ENCODE measurements around the gene TCEANC2.
"Not testable (repeated sequence)": the region's sequence is repeated elsewhere in the genome, so short reads cannot be mapped to it uniquely, and the experiment has no call there.

TCEANC2 gene

DNA sequence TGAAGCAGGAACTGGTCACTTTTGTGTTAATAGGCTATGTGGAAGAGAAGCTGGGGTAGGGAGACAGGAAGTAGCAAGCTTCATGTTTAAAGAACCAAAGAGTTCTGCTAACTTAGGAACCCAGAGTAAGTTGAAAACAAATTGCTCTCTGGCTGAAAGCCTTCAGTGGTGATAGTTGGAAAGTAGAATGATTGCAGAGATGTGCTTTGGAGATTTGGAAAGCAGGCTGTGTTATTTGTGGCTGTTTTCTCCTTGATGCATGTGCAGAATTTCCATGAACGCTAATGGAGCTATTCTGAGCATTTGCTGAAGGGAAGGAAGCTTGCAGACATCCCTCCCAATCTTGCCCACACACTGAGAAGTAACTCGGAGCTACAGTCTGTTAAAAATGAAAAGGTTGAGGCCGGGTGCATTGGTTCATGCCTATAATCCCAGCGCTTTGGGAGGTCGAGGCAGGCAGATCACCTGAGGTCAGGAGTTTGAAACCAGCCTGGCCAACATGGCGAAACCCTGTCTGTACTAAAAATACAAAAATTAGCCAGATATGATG, 45.7 kb downstream of the TCEANC2 start:
- Histone ChIP-seq H3K9me3 (ENCODE audit: control insufficient read depth, insufficient read depth, low read length) (no peaks in the 10 kb centered on the region), H4K20me1 (ENCODE audit: control insufficient read depth, insufficient read depth, low read depth, low read length) (no peaks in the 10 kb centered on the region), H3K27ac (ENCODE audit: low read depth, low read length) (no peak overlapping the region)

DNA sequence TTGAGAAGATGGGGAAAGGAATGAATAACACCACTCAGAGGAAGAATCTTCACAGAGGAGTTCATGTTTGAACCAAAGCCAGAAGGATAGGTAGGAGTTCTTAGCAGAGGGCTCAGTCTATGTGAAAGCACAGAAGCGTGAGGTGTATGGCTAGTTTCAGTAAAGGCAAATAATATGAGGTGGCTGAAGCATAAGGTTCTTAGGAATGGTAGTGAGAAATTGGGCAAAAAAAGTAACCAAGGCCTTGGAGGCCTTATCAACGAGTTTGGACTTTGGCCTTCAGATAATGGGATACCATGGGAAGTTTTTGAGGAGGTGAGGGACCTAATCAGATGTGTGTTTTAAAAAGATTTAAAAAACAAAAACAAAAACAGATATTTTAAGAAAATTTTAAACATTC, 47.1 kb downstream of the TCEANC2 start:
- no peaks in the 10 kb centered on the region for H3K9me2 ChIP-seq (replicated peaks; ENCODE audit: control insufficient read depth, low read length)
- H3K36me3 ChIP-seq (ENCODE audit: control insufficient read depth, low read length), result peaks cover 8% of the 10 kb centered on the region; the same call in 1 of the 2 replicates
- no peak for TF ChIP-seq EZH2phosphoT487 (IDR thresholded peaks at IDR 0.05; ENCODE audit: borderline replicate concordance, low read length)
- TF ChIP-seq, protein P1, sequence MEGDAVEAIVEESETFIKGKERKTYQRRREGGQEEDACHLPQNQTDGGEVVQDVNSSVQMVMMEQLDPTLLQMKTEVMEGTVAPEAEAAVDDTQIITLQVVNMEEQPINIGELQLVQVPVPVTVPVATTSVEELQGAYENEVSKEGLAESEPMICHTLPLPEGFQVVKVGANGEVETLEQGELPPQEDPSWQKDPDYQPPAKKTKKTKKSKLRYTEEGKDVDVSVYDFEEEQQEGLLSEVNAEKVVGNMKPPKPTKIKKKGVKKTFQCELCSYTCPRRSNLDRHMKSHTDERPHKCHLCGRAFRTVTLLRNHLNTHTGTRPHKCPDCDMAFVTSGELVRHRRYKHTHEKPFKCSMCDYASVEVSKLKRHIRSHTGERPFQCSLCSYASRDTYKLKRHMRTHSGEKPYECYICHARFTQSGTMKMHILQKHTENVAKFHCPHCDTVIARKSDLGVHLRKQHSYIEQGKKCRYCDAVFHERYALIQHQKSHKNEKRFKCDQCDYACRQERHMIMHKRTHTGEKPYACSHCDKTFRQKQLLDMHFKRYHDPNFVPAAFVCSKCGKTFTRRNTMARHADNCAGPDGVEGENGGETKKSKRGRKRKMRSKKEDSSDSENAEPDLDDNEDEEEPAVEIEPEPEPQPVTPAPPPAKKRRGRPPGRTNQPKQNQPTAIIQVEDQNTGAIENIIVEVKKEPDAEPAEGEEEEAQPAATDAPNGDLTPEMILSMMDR (IDR thresholded peaks at IDR 0.05; ENCODE audit: low read depth, low read length, poor library complexity, severe bottlenecking), result no peak
- no peaks in the 10 kb centered on the region for H4K20me1 ChIP-seq (ENCODE audit: control insufficient read depth, insufficient read depth, low read depth, low read length)
- H3K27ac ChIP-seq (ENCODE audit: low read depth, low read length), result no peak overlapping the region
- no peaks in the 10 kb centered on the region for H3K27me3 ChIP-seq (ENCODE audit: control insufficient read depth, low read length)
- no peak overlapping the region for H3K4me2 ChIP-seq (ENCODE audit: low read length)
- peaks cover 6% of the 10 kb centered on the region; the same call in 1 of the 2 replicates for H3K4me1 ChIP-seq (ENCODE audit: control insufficient read depth, low read length)
- no peaks in the 10 kb centered on the region for H3F3A ChIP-seq (ENCODE audit: control insufficient read depth, insufficient read depth)
- no peak overlapping the region for H3K4me3 ChIP-seq (ENCODE audit: low read length)
- H3K79me2 ChIP-seq (ENCODE audit: control insufficient read depth, low read length), result no peaks in the 10 kb centered on the region
- H3K9me3 ChIP-seq (ENCODE audit: control insufficient read depth, insufficient read depth, low read length), result no peaks in the 10 kb centered on the region

More for the DNA sequence above, 45.7 kb downstream of the TCEANC2 start:
- Histone ChIP-seq H3K9me2 (replicated peaks; ENCODE audit: control insufficient read depth, low read length) (no peaks in the 10 kb centered on the region), H3K27me3 (ENCODE audit: control insufficient read depth, low read length) (no peaks in the 10 kb centered on the region), H3K36me3 (ENCODE audit: control insufficient read depth, low read length) (peaks cover 8% of the 10 kb centered on the region; the same call in 1 of the 2 replicates), H3K4me1 (ENCODE audit: control insufficient read depth, low read length) (peaks cover 6% of the 10 kb centered on the region; the same call in 1 of the 2 replicates), H3K79me2 (ENCODE audit: control insufficient read depth, low read length) (no peaks in the 10 kb centered on the region), H3F3A (ENCODE audit: control insufficient read depth, insufficient read depth) (no peaks in the 10 kb centered on the region), H3K4me2 (ENCODE audit: low read length) (no peak overlapping the region), H3K4me3 (ENCODE audit: low read length) (no peak overlapping the region)
- no peak for TF ChIP-seq EZH2phosphoT487 (IDR thresholded peaks at IDR 0.05; ENCODE audit: borderline replicate concordance, low read length)
- TF ChIP-seq, protein P1 (IDR thresholded peaks at IDR 0.05; ENCODE audit: low read depth, low read length, poor library complexity, severe bottlenecking), result no peak

DNA sequence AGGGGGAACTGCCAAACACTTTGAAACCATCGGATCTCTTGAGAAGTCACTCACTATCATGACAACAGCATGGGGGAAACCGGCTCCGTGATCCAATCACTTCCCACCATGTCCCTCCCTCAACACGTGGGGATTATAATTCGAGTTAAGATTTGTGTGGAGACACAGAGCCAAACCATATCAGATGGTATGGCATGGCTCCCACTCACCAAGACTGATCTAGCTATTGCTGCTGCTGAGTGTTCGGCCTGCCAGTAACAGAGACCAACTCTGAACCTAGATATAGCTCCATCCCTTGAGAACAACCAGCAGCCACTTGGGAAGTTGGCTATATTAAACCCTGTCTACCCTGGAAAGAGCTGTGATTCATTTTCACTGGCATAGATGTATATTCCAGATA, 50.0 kb downstream of the TCEANC2 start:
- Histone ChIP-seq H4K20me1 (ENCODE audit: control insufficient read depth, insufficient read depth, low read depth, low read length) (no peaks in the 10 kb centered on the region), H3K27me3 (ENCODE audit: control insufficient read depth, low read length) (no peaks in the 10 kb centered on the region), H3K9me2 (replicated peaks; ENCODE audit: control insufficient read depth, low read length) (no peaks in the 10 kb centered on the region), H3K4me3 (ENCODE audit: low read length) (no peak overlapping the region), H3K27ac (ENCODE audit: low read depth, low read length) (no peak overlapping the region), H3K79me2 (ENCODE audit: control insufficient read depth, low read length) (no peaks in the 10 kb centered on the region), H3K4me2 (ENCODE audit: low read length) (no peak overlapping the region), H3K36me3 (ENCODE audit: control insufficient read depth, low read length) (no peaks in the 10 kb centered on the region), H3K9me3 (ENCODE audit: control insufficient read depth, insufficient read depth, low read length) (no peaks in the 10 kb centered on the region), H3F3A (ENCODE audit: control insufficient read depth, insufficient read depth) (no peaks in the 10 kb centered on the region), H3K4me1 (ENCODE audit: control insufficient read depth, low read length) (no peaks in the 10 kb centered on the region)
- TF ChIP-seq, protein P1 (IDR thresholded peaks at IDR 0.05; ENCODE audit: low read depth, low read length, poor library complexity, severe bottlenecking), result no peak
- TF ChIP-seq EZH2phosphoT487 (IDR thresholded peaks at IDR 0.05; ENCODE audit: borderline replicate concordance, low read length), result no peak

DNA sequence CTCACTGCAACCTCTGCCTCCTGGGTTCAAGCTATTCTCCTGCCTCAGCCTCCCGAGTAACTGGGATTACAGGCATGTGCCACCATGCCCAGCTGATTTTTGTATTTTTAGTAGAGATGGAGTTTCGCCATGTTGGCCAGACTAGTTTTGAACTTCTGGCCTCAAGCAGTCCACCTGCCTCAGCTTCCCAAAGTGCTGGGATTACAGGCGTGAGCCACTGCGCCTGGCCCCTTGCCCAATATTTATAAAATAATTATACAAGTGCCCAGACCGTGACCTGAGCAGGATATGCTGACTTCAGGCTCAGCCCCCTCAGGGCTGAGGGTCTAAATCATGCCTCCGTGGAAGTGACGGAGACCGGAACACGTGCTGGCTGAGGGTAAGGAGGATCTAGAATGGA, 51.2 kb downstream of the TCEANC2 start:
- not testable (repeated sequence) for H3K4me1 ChIP-seq (ENCODE audit: control insufficient read depth, low read length); H3K27me3 ChIP-seq (ENCODE audit: control insufficient read depth, low read length); H3K9me2 ChIP-seq (replicated peaks; ENCODE audit: control insufficient read depth, low read length); H3K36me3 ChIP-seq (ENCODE audit: control insufficient read depth, low read length); H3K9me3 ChIP-seq (ENCODE audit: control insufficient read depth, insufficient read depth, low read length); H3K4me2 ChIP-seq (ENCODE audit: low read length); H4K20me1 ChIP-seq (ENCODE audit: control insufficient read depth, insufficient read depth, low read depth, low read length); H3K27ac ChIP-seq (ENCODE audit: low read depth, low read length); H3K4me3 ChIP-seq (ENCODE audit: low read length); H3K79me2 ChIP-seq (ENCODE audit: control insufficient read depth, low read length); H3F3A ChIP-seq (ENCODE audit: control insufficient read depth, insufficient read depth)

Measured in DOHH2 (cell line).